HFFc6 (cell line): ENCODE measurements around the gene FAHD1. TPM values are rescaled to one million over a fixed set of nuclear protein-coding genes. Genes with fewer than 3 reads are reported as not detected.
A peak's percentile ranks its signal among the peaks of the same experiment; 100 is the strongest.

Source experiments
- DNase-seq: peaks from one replicate; pipeline ENCODE4 v3.0.0-alpha.2; 2018
- H3K27ac Mint-ChIP-seq: 2 replicates; pipeline ENCODE4 v1.8.0; 2020; ENCODE audit warnings: mild to moderate bottlenecking, mixed read lengths
- H3K27me3 Mint-ChIP-seq: 2 replicates; pipeline ENCODE4 v1.8.0; 2021; ENCODE audit warnings: mild to moderate bottlenecking, moderate library complexity, mixed read lengths; ENCODE audit not compliant: insufficient read depth
- H3K36me3 Mint-ChIP-seq: 2 replicates; pipeline ENCODE4 v1.8.0; 2021; ENCODE audit warnings: low read depth, mixed read lengths
- H3K4me1 Mint-ChIP-seq: 2 replicates; pipeline ENCODE4 v1.8.0; 2020; ENCODE audit warnings: low read depth, mixed read lengths
- H3K4me3 Mint-ChIP-seq: 2 replicates; pipeline ENCODE4 v1.8.0; 2020; ENCODE audit warnings: mild to moderate bottlenecking, moderate library complexity, mixed read lengths
- H3K9me3 Mint-ChIP-seq: 2 replicates; pipeline ENCODE4 v1.8.0; 2020; ENCODE audit warnings: mild to moderate bottlenecking, mixed read lengths
- total RNA-seq, 6 experiments: library from RNA; stranded (reverse); fragmentation: NEBNext Ultra II Directional; extraction: Animal tissue kit (Norgen Biotek cat#: 25700); gene quantifications; 2 replicates in 1 of 6; 3 replicates in 5 of 6; pipeline ENCODE4 v1.2.3, GENCODE V29; 2021
- TF ChIP-seq, protein P1 (sequence below): fragments of 200-600 bp; sonication (generic); IDR thresholded peaks from 2 replicates; pipeline ENCODE4 v1.5.0; 2021; ENCODE audit warnings: antibody characterized with exemption, mild to moderate bottlenecking

FAHD1 gene
- total RNA-seq, 6 experiments from 2014 or later: 29.4 to 40.7 (median 31.2) TPM

DNA sequence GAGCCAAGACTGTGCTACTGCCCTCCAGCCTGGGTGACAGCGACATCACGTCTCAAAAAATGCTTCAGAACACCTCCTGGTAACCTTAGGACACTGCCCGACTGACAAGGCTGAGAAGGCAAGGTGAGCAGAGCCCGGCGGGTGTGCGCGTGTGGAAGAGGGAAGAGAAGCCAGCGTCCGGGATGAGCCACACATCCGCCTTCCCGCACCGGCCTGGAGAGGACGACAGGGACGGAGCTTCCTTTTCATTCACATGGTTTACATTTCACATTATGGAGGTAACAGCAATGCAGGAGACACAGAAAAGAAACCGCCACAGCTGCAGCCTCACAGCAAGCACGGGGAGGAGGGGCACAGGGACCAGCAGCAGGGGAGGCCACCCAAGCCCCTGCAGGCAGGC lies 16.9 kb upstream of the FAHD1 start:
- no peak for DNase-seq
- Mint-ChIP-seq H3K27me3 (no peaks in the 10 kb centered on the region), H3K9me3 (no peaks in the 10 kb centered on the region), H3K4me3 (no peak overlapping the region), H3K4me1 (peaks cover 5% of the 10 kb centered on the region; the same call in 1 of the 2 replicates), H3K27ac (no peak overlapping the region), H3K36me3 (peaks cover 13% of the 10 kb centered on the region; the same call in 1 of the 2 replicates)
- TF ChIP-seq, protein P1, sequence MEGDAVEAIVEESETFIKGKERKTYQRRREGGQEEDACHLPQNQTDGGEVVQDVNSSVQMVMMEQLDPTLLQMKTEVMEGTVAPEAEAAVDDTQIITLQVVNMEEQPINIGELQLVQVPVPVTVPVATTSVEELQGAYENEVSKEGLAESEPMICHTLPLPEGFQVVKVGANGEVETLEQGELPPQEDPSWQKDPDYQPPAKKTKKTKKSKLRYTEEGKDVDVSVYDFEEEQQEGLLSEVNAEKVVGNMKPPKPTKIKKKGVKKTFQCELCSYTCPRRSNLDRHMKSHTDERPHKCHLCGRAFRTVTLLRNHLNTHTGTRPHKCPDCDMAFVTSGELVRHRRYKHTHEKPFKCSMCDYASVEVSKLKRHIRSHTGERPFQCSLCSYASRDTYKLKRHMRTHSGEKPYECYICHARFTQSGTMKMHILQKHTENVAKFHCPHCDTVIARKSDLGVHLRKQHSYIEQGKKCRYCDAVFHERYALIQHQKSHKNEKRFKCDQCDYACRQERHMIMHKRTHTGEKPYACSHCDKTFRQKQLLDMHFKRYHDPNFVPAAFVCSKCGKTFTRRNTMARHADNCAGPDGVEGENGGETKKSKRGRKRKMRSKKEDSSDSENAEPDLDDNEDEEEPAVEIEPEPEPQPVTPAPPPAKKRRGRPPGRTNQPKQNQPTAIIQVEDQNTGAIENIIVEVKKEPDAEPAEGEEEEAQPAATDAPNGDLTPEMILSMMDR: no peak

DNA sequence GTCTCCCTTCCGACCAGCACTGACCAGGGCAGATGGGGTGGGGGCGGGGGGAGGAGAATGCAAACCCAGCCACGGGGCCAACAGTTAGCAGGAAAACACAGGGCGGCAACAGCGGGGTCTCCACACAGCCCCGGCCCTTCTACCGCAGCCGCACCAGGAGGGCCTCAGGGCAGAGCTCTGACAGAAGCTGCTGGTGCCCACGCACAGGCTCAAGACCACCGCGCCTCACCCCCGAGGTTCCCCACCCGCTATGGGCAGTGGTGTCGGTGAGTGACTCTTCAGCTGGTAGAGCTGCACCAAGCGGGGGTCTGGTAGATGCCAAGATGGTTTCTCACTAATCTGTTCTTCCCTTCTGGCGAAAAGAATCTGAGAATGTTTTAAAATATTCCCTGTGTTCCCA lies 16.5 kb upstream of the FAHD1 start:
- Mint-ChIP-seq H3K4me3 (no peak overlapping the region), H3K27ac (no peak overlapping the region), H3K9me3 (no peaks in the 10 kb centered on the region), H3K36me3 (peaks cover 13% of the 10 kb centered on the region; the same call in 1 of the 2 replicates), H3K27me3 (no peaks in the 10 kb centered on the region), H3K4me1 (peaks cover 5% of the 10 kb centered on the region; the same call in 1 of the 2 replicates)
- TF ChIP-seq, protein P1: no peak
- no peak for DNase-seq

DNA sequence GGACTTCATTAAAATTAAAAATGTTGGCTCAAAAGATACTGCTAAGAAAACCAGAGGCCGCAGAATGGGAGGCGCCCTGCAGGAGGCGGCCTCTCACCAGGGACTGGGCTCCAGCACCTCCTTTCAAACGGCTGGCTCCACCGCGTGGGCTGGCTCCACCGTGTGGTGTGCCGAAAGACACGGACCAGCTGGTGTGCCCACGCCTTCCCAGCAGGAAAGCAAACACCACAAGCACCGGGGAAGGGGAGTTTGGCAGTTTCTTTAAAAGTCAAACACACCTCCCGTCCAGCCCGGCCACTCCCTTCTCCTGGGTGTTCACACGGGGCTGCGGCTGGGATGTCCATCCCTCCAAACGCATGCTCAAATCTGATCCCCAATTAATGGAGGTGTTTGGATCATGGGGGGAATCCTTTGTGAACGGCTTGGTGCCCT lies 14.3 kb upstream of the FAHD1 start:
- Mint-ChIP-seq H3K4me1 (peaks cover 5% of the 10 kb centered on the region; the same call in 1 of the 2 replicates), H3K27ac (no peak overlapping the region), H3K36me3 (peaks cover 8% of the 10 kb centered on the region; the same call in 1 of the 2 replicates), H3K9me3 (no peaks in the 10 kb centered on the region), H3K4me3 (no peak overlapping the region), H3K27me3 (no peaks in the 10 kb centered on the region)
- TF ChIP-seq, protein P1: peak; percentile 69
- peak; percentile 35 for DNase-seq

DNA sequence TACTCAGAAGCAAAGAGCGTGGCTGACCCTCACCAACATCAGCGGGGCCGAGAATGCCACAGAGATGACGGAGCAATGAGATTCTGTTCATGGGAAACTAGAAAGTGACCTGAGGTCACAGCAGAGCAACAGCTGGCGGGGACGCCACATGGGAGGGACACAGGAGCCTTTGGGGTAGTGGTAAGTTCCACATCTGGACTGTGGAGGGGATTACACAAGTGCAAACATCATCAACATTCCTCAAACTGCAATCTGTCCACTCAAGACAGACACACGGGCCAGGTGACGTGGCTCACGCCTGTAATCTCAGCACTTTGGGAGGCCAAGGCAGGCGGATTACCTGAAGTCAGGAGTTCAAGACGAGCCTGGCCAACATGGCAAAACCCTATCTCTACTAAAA lies 11.5 kb upstream of the FAHD1 start:
- DNase-seq: no peak
- Mint-ChIP-seq H3K9me3 (no peaks in the 10 kb centered on the region), H3K27me3 (no peaks in the 10 kb centered on the region), H3K27ac (no peak overlapping the region), H3K4me1 (peaks cover 5% of the 10 kb centered on the region; the same call in 1 of the 2 replicates), H3K36me3 (peaks cover 8% of the 10 kb centered on the region; the same call in 1 of the 2 replicates), H3K4me3 (no peak overlapping the region)
- TF ChIP-seq, protein P1: no peak

DNA sequence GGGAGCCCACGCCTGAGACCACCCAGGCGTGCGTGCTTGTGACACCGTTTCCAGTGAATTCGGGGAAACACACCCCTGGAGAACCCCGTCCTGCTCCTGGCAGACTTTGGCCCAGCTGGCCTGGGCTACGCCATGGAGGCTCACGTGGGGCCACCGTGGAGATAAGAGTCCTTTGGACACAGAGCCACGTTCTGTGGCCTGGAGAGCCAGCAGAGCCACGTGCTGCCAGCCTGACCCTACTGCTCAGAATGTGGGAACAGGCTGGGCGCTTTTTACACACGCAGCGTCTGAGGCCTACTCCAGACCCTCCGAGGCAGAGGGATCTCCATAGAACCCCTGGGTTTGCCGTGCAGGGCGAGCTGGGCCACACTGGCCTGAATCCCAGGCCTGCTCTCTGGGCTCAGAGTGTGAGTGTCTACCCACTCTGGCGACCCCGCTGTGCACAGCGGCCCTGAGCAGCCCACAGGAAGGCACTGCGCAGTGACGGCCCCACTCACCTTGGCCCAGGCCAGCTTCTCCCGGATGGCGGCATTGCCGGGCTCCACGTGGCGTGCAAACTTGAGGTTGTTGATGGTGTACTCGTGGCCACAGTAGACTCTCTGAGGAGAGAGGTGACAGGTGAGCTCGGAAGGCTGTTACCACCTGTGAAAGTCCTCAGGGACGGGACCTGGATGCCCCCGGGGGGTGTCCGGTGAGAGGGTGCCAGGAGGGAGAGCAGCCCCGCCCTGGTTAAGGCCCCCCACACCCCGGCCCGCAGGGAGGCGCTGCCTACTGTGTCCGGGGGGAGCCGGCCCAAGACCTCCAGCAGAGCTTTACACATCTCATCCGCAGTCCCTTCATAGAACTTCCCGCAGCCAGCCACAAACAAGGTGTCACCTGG lies 10.4 kb upstream of the FAHD1 start:
- TF ChIP-seq, protein P1: no peak
- Mint-ChIP-seq H3K27ac (no peak overlapping the region), H3K27me3 (no peaks in the 10 kb centered on the region), H3K4me1 (peaks cover 5% of the 10 kb centered on the region; the same call in 1 of the 2 replicates), H3K36me3 (peaks cover 8% of the 10 kb centered on the region; the same call in 1 of the 2 replicates), H3K9me3 (no peaks in the 10 kb centered on the region), H3K4me3 (no peak overlapping the region)
- no peak for DNase-seq
